GM11168 (cell line): ENCODE results near the gene SOS1.
"Not testable (repeated sequence)": the region's sequence is repeated elsewhere in the genome, so short reads cannot be mapped to it uniquely, and the experiment has no call there.

Experiments used
- in situ Hi-C: fragments of 300-500 bp; cut with MboI; formaldehyde crosslinking; loops from one replicate; pipeline ENCODE4 v1.12.0; 2022; ENCODE audit warnings: low sequenced_read_pairs; ENCODE audit not compliant: unreplicated experiment

Gene SOS1

GRCh38 chr2:39139511-39140237 is 18.8 kb upstream of the SOS1 start:
- in situ Hi-C loops = no loop called here

DNA sequence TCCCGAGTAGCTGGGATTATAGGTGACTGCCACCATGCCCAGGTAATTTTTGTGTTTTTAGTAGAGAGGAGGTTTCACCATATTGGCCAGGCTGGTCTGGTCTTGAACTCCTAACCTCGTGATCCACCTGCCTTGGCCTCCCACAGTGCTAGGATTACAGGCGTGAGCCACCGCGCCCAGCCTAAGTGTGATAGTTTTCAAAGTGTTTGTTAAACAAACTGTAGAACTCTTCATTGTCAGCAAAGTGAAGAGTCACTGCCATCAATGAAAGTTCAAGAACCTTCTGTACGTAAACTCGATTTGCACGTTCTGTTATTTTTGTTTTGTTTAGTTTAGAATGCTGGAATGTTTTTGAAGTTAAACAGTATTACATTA is 18.0 kb upstream of the SOS1 start:
- in situ Hi-C loops = no loop called here

DNA sequence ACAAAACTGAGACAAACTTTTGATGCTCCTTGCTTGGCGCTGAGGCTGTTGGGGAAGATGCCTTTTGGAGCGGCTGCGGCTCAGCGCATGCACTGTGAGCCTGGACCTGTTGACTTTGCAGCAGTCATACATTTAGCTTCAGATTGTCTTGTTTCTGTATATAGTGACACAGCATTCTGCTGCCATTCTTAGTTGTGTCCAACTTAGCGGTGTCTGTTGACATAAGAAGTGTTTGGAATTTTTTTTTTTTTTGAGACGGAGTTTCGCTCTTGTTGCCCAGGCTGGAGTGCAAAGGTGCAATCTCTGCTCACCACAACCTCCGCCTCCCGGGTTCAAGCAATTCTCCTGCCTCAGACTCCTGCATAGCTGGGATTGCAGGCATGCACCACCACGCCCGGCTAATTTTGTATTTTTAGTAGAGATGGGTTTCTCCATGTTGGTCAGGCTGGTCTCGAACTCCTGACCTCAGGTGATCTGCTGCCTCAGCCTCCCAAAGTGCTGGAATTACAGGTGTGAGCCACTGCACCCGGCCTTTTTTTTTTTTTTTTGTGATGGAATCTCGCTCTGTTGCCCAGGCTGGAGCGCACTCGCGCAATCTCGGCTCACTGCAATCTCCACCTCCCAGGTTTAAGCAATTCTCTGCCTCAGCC is 17.5 kb upstream of the SOS1 start:
- in situ Hi-C loops = not testable (repeated sequence)

DNA sequence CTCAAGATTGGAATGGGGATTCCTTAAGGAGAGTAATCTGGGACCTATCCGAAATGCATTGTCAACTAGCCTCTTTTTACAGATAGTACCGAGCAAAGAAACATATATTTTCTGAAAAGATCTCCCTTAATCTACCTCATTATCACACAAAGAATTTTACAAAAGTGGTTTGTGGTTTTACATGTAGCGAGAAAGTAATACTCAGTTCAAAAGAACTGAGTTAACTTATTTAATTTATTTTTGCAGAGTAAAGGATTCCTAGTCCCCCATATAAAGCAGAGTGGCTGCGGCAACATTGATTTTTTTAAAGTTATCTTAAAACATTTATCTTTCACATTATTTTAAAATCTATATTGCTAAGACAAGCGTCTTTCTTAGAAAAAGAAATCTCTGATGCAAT is 15.9 kb upstream of the SOS1 start:
- in situ Hi-C loops = no loop called here

DNA sequence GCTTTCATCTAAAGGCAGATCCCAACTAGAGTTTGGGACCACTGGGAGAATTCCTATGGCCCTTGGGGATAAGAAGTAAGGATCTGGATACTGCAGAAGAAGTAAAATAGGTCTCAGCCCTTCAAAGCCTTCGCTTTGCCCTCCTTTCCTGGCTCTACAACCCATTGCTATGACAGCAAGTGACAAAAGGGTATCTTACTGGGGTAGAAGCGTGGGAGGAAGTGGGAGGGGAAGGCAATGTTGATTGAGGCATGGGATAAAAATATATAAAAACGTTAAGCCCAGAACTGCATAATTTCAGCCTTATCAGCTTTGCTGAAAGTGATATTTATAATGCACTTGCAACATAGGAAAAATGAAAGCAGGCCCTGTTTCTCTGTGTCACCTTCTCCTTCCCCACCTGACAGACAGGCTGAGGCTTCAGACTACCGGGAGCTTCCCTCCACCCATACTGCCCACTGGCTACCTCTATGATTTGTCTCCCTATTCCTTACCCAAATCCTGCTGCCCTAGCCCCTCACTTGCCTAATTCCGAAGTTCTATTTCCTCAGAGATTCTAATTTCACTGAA is 14.9 kb upstream of the SOS1 start:
- in situ Hi-C loops = no loop called here

DNA sequence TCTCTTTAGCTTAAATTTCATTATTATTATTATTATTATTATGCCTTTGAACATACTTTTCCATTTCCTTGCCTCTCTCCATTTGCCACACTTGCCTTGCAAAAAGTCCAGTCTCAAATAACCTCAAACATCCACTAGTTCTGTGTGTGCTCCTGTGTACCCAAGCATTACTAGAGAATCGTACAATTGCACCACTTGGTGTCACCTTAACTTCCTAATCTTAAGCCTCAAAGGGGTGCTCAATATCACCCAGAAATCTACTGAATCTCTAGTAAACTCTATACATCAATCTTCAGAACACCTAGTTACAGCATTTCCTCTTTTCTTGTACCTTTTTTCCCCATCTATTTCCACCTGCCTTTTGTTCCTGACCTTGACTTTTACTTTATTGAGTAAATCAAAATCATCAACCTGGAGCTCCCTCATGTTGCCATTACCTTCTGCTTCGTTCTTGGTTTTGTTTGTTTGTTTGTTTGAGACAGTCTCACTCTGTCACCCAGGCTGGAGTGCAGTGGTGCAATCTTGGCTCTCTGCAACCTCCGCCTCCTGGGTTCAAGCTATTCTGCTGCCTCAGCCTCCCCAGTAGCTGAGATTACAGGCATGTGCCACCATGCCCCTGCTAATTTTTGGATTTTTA is 12.5 kb upstream of the SOS1 start:
- in situ Hi-C loops = no loop called here

DNA sequence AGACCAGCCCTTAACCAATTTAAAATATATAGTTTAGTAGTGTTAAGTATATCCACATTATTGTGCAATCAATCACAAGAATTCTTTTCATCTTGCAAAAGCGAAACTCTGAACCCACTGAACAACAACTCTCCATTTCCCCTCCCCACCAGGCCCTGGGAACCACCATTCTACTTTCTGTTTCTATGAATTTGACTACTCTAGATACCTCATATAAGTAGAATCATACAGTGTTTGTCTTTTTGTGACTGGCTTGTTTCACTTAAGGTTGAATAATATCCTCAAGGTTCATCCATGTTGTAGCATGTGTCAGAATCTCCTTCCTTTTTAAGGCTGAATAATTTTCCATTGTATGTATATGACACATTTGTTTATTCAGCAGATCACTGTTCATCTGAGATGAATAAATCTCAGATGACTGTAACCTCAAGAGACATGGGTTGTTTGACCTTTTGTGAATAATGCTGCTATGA is 8.1 kb upstream of the SOS1 start:
- in situ Hi-C loops = loop anchor here (10.0 kb wide), 1 partner anchor 96 kb away; no protein-coding TSS in a partner anchor

DNA sequence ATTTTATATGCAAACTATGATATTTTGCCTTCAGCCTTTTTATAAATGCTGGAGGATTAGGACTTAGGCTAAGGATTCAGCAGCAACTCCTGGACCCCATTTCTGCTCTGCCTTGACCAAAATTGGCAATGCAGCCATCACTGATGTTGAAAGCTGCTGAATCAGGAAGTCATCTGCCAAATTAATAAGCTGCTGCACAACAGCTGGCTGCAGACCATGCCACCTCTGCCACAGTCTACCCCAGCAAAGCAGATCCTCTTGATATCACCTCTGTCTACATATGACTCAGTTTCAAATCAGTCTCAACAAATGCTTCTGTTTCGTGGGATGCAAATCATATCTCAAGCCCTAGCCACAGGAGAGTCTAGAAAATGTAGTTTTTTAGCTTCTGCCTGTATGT is 7.1 kb upstream of the SOS1 start:
- in situ Hi-C loops = loop anchor here (10.0 kb wide), 1 partner anchor 97 kb away; no protein-coding TSS in a partner anchor

DNA sequence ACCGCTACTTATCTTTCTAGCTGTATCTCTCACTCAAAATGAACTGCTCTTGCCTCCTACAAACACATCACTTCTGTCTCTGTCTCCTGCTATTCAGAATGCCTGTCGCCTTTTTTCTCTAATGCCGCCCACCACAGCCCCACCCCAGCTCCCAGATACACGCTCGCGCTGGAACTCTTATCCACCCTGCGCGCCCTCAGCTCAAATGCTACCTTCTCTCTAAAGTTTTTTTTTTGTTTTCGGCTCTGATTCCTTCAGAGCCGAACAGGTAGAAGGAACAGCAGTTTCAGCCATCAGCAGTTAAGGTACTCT is 3.9 kb upstream of the SOS1 start:
- in situ Hi-C loops = loop anchor here (10.0 kb wide), 1 partner anchor 100 kb away; no protein-coding TSS in a partner anchor

DNA sequence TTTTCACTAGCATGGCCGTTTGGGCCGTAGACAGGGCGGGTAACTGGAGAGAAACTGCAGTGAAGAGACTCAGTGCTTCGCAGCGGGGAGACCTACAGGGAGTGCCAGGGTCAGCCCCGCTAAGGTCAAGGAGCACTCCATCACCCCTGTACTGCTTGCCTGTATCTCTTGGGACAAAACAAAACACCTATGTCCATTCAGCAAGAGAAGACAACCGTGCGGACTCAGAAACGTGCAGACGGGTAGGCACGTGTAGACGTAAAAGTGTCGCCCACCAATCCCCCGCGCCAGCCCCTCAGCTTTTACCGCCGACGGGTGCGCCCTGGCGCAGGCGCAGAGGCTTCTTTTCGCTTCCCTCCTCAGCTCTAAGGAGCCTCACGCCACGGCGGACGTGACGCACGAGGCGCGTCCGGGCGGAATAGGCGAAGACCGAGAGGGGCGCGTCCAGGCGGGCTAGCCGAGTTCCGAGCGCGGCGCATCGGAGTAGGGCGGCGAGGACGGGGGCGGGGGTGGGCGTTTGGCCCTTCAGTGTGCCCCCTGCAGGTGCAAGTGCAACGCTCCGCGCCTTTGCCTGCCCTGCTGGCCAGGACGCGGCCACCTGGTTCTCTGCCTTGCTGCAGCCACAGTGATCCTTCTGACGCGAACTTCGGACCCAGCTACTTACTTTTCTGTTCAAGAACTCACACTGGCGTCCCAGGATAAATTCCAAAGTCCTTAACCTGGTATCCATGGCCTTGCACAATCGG is 3.3 kb upstream of the SOS1 start:
- in situ Hi-C loops = loop anchor here (10.0 kb wide), 1 partner anchor 101 kb away; no protein-coding TSS in a partner anchor

GRCh38 chr2:39123436-39123999 is 2.7 kb upstream of the SOS1 start:
- in situ Hi-C loops = loop anchor here (10.0 kb wide), 1 partner anchor 101 kb away; no protein-coding TSS in a partner anchor

GRCh38 chr2:39121523-39122063 is 742 bp upstream of the SOS1 start:
- in situ Hi-C loops = loop anchor here (10.0 kb wide), 1 partner anchor 103 kb away; no protein-coding TSS in a partner anchor

GRCh38 chr2:39120521-39120770 is 405 bp downstream of the SOS1 start:
- in situ Hi-C loops = loop anchor here (10.0 kb wide), 1 partner anchor 104 kb away; no protein-coding TSS in a partner anchor

GRCh38 chr2:39119732-39120520 is 925 bp downstream of the SOS1 start:
- in situ Hi-C loops = loop anchor here (10.0 kb wide), 2 partner anchors 55 to 105 kb away; no protein-coding TSS in a partner anchor

- in situ Hi-C loops = loop anchor here (10.0 kb wide), 1 partner anchor 54 kb away; no protein-coding TSS in a partner anchor
Measured at GRCh38 chr2:39118786-39119499, 1.9 kb downstream of the SOS1 start.

DNA sequence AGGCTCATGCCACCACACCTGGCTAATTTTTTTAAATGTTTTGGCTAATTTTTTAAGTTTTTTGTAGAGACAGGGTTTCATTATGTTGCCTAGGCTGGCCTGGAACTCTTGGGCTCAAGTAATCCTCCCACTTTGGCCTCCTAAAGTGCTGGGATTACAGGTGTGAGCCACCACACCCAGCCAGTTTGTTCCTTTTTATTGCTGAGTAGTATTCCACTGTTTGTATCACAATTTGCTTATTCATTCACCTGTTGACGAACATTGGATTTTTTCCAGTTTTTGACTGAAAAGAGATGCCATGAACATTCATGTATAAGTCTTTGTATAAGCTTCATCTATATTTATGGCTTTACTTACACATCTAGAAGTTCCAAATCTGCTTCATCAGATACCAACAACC is 5.3 kb downstream of the SOS1 start:
- in situ Hi-C loops = loop anchor here (10.0 kb wide), 1 partner anchor 51 kb away; no protein-coding TSS in a partner anchor

DNA sequence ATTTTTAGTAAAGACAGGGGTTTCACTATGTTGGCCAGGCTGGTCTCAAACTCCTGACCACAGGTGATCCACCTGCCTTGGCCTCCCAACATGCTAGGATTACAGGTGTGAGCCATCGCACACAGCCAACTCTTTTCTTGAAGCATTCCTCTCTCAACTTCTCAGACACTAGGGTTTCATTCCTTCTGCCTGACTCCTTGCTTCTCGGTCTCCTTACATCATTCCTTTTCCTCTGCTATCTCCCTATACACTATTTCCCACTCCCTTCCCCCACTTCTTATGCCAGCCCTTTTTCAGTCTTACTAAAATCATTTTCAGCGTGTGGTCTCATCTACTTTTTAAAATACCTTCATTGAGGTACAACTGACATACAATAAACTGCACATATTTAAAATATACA is 6.1 kb downstream of the SOS1 start:
- in situ Hi-C loops = loop anchor here (10.0 kb wide), 1 partner anchor 50 kb away; no protein-coding TSS in a partner anchor

GRCh38 chr2:39109537-39109936 is 11.3 kb downstream of the SOS1 start:
- in situ Hi-C loops = no loop called here
